Vagina (tissue), 2 donors: ENCODE measurements around the gene GFM2.

Experiments used
- CTCF ChIP-seq, 3 experiments: fragments of 450-650 bp in 2 of 3; fragments of 200-600 bp in 1 of 3; sonication (generic) in 1 of 3; IDR thresholded peaks; one replicate each; pipeline ENCODE4 v1.5.1; 2017 to 2019; ENCODE audit warnings: antibody characterized with exemption in 3 of 3, mild to moderate bottlenecking in 2 of 3, moderate library complexity in 2 of 3
- POLR2A ChIP-seq, 2 donors: fragments of 450-650 bp; IDR thresholded peaks; one replicate each; pipeline ENCODE4 v1.6.1; 2017; ENCODE audit warnings: antibody characterized with exemption in 2 of 2, mild to moderate bottlenecking in 2 of 2, moderate library complexity in 2 of 2

DNA sequence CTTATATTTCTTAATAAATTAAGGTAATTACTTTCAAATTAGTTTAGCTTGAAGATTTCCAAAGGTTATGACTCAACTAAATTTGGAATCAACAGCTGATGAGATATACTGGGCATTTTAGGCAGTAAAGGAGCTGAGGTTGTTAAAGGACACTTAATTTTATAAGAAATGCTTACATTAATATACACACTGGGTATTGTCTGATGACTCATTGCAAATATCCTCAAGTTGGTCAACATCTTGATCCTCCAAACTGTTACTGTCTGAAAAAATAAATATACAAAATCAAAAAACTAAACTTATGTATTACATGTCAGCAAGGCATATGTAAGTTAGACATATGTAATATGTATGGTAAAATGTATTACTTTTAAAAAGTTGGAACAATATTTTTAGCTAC is 3.4 kb downstream of the GFM2 start:
- TF ChIP-seq CTCF (IDR thresholded peaks at IDR 0.05) (no peak), POLR2A (IDR thresholded peaks at IDR 0.05) (no peak)
